Heart right ventricle (tissue), 16 donors: ENCODE results near the gene DNAH10. TPM values are rescaled to one million over a fixed set of nuclear protein-coding genes. Genes with fewer than 3 reads are reported as not detected.

Experiments used
- ATAC-seq, 8 donors: fragments of 200-7000 bp; cut with Tn5 transposase; one replicate each; pipeline ENCODE4 v1.9.1; 2020; ENCODE audit warnings: mild to moderate bottlenecking in 8 of 8, moderate library complexity in 8 of 8, moderate number of reproducible peaks in 1 of 8
- DNase-seq, 2 donors: peaks; one replicate each; pipeline ENCODE4 v3.0.0-alpha.2; 2020
- H3K27ac ChIP-seq, 10 donors: fragments of 200-600 bp; sonication (generic) in 2 of 10; one replicate each; pipeline versions ENCODE4 v1.5.0 to v1.8.0; 2020 to 2022; ENCODE audit warnings: mild to moderate bottlenecking in 3 of 10
- H3K27me3 ChIP-seq, 7 donors: fragments of 200-600 bp; one replicate each; pipeline ENCODE4 v1.8.0; 2021 to 2022; ENCODE audit warnings: mild to moderate bottlenecking in 2 of 7
- H3K36me3 ChIP-seq, 9 donors: fragments of 200-600 bp; sonication (generic) in 1 of 9; one replicate each; pipeline versions ENCODE4 v1.5.0 to v1.8.0; 2020 to 2022; ENCODE audit warnings: mild to moderate bottlenecking in 2 of 9
- H3K4me1 ChIP-seq, 9 donors: fragments of 200-600 bp; sonication (generic) in 1 of 9; one replicate each; pipeline versions ENCODE4 v1.5.0 to v1.8.0; 2020 to 2022; ENCODE audit warnings: mild to moderate bottlenecking in 4 of 9
- H3K4me3 ChIP-seq, 10 donors: fragments of 200-600 bp; sonication (generic) in 2 of 10; one replicate each; pipeline versions ENCODE4 v1.5.0 to v1.8.0; 2020 to 2022; ENCODE audit warnings: mild to moderate bottlenecking in 7 of 10, moderate library complexity in 2 of 10
- H3K9me3 ChIP-seq, 11 donors: fragments of 200-600 bp in 10 of 11; sonication (generic) in 2 of 11; one replicate each; pipeline versions ENCODE4 v1.5.0 to v1.8.0; 2013 to 2022; ENCODE audit warnings: mild to moderate bottlenecking in 2 of 11, control low read depth in 1 of 11, moderate library complexity in 1 of 11
- whole genome bisulfite sequencing, 2 donors: extraction: QIAGEN DNeasy Blood & Tissue Kit; methylation state at CpG; one replicate each; pipeline ENCODE4 v1.1.7; 2013; ENCODE audit warnings: inconsistent platforms in 1 of 2; 5-methylcytosine and 5-hydroxymethylcytosine counted together
- intact Hi-C, 10 donors: fragments of 100-400 bp; cut with DNase I; formaldehyde crosslinking; loops; one replicate each; pipeline versions ENCODE4 v1.11.1 to v1.14.2; 2022
- polyA plus RNA-seq, 2 donors: library from polyadenylated mRNA; stranded (reverse); fragments of 200-250 nt; gene quantifications; one replicate each; pipeline ENCODE4 v1.2.3, GENCODE V29; 2013
- total RNA-seq, 10 donors: library from RNA; stranded (reverse); fragmentation: NEBNext Ultra II Directional in 3 of 10; extraction: Animal tissue kit (Norgen Biotek cat#: 25700) in 3 of 10; gene quantifications; one replicate each; pipeline versions ENCODE4 v1.2.1 to v1.2.4, GENCODE V29; 2021 to 2023
- TF ChIP-seq, protein P1 (sequence below), 9 donors: fragments of 200-600 bp; sonication (generic) in 2 of 9; IDR thresholded peaks; one replicate each; pipeline versions ENCODE4 v1.5.0 to v1.8.0; 2021 to 2022; ENCODE audit warnings: antibody characterized with exemption in 9 of 9, mild to moderate bottlenecking in 5 of 9, moderate library complexity in 1 of 9
- donor health status: Arrhythmogenic right ventricular cardiomyopathy.
- donor health status: ischemic (EF 13 %, LVEDD 7.1; RV severe dilation, severe dysfunction).
- donor health status: healthy with polysubstance abuse.
- donor health status: DM: no; HTN: yes; CAD: no.
- donor health status: DM: no; HTN: no; CAD: no.
- donor health status: ischemic (EF 25% LVEDD 6.9; RV normal size, moderate dysfunction).
- donor health status: ischemic (EF 25% LVEDD 5.7; RV mildly dilated, moderate dysfunction).
- donor health status: healthy.
- donor health status: DM: yes; HTN: yes; CAD: no.
- donor health status: Ischemic cardiomyopathy.
- donor health status: ischemic (EF 35%, LVEDD 5.7; RV mildly dilated, moderate dysfunction).
- donor health status: nonischemic (EF 11% LVEDD 7.7; RV severe dilation, severe dysfunction).
- donor health status: DM: yes; HTN: yes; CAD: no.
- donor health status: PGD.
- donor health status: ischemic (EF 29% LVEDD 5.4; RV normal size, mild dysfunction).
- donor health status: nonischemic (EF 23%, LVEDD 6.1; RV moderate dilation, normal function).

The DNAH10 gene
- total and polyA plus RNA-seq, 12 donors = 0.05 to 0.60 (median 0.09) TPM; not detected in 3

DNA sequence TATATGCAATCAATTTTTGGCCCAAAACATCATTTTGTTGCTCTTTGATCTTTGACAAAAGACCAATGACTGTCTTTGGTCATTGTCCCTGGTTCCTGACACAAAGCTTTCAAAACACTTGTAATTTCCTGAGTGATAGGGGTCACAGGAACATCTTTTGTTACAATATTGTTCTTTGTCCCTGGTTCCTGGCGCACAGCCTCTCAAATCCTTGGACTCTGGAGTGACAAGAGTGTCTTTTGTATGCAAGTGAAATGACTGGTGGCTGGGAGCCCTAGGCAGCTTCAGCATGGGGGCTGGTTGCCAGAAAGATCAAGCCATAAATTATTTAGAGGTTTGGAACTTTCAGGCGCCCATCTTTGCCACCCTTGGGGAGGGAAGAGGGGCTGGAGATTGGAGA is 53.9 kb downstream of the DNAH10 start:
- H3K27me3 ChIP-seq = peaks cover 0 to 3% (median 0%) of the 10 kb centered on the region in 7 donors
- no peaks in the 10 kb centered on the region for H3K36me3 ChIP-seq
- intact Hi-C loops = no loop called here
- H3K27ac ChIP-seq = no peak overlapping the region
- TF ChIP-seq, protein P1, sequence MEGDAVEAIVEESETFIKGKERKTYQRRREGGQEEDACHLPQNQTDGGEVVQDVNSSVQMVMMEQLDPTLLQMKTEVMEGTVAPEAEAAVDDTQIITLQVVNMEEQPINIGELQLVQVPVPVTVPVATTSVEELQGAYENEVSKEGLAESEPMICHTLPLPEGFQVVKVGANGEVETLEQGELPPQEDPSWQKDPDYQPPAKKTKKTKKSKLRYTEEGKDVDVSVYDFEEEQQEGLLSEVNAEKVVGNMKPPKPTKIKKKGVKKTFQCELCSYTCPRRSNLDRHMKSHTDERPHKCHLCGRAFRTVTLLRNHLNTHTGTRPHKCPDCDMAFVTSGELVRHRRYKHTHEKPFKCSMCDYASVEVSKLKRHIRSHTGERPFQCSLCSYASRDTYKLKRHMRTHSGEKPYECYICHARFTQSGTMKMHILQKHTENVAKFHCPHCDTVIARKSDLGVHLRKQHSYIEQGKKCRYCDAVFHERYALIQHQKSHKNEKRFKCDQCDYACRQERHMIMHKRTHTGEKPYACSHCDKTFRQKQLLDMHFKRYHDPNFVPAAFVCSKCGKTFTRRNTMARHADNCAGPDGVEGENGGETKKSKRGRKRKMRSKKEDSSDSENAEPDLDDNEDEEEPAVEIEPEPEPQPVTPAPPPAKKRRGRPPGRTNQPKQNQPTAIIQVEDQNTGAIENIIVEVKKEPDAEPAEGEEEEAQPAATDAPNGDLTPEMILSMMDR (IDR thresholded peaks at IDR 0.05) = no peak
- no peak overlapping the region for H3K4me3 ChIP-seq
- H3K9me3 ChIP-seq = peaks cover 0 to 31% (median 10%) of the 10 kb centered on the region in 11 donors
- DNase-seq (no peak), ATAC-seq (no peak)
- no peaks in the 10 kb centered on the region for H3K4me1 ChIP-seq
- 57 to 65% methylated on average over 2 of the region's 2 CpGs for WGBS, 2 donors

GRCh38 chr12:123816896-123817537 is 54.9 kb downstream of the DNAH10 start:
- intact Hi-C loops = no loop called here
- TF ChIP-seq, protein P1 (IDR thresholded peaks at IDR 0.05) = no peak
- H3K27ac ChIP-seq = no peak overlapping the region
- H3K9me3 ChIP-seq = peaks cover 0 to 31% (median 10%) of the 10 kb centered on the region in 11 donors
- H3K27me3 ChIP-seq = peaks cover 0 to 7% (median 0%) of the 10 kb centered on the region in 7 donors
- DNase-seq = no peak
- no peak overlapping the region for H3K4me3 ChIP-seq
- WGBS, 2 donors = 92% methylated on average over 4 of the region's 4 CpGs
- no peaks in the 10 kb centered on the region for H3K36me3 ChIP-seq
- H3K4me1 ChIP-seq = no peaks in the 10 kb centered on the region
- no peak for ATAC-seq

DNA sequence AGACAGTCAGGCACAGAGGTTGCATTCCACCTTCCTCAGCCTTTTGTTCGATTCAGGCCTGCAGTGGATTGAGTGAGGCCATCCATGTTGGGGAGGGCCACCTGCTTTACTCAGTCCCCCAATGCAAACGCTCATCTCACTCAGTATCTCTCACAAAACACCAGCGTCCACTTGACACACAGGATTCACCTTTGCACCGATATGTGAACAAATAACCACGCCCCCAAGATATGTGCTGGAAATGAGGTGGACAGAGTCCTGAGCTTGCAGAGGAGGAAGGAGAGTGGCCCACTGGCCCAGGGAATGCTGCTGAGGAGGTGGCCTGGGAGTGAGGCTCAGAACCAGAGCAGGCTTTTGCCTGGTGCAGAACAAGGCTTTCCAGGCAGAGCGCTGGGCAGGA is 60.7 kb downstream of the DNAH10 start:
- TF ChIP-seq, protein P1 (IDR thresholded peaks at IDR 0.05) = no peak
- intact Hi-C loops = no loop called here
- H3K36me3 ChIP-seq = no peaks in the 10 kb centered on the region
- peaks cover 0 to 18% (median 0%) of the 10 kb centered on the region in 7 donors for H3K27me3 ChIP-seq
- WGBS, 2 donors = 76 to 85% methylated on average over 6 of the region's 6 CpGs
- no peak for ATAC-seq
- H3K9me3 ChIP-seq = peaks cover 0 to 16% (median 3%) of the 10 kb centered on the region in 11 donors
- no peak overlapping the region for H3K4me3 ChIP-seq
- no peaks in the 10 kb centered on the region for H3K4me1 ChIP-seq
- H3K27ac ChIP-seq = no peak overlapping the region
- DNase-seq = no peak

DNA sequence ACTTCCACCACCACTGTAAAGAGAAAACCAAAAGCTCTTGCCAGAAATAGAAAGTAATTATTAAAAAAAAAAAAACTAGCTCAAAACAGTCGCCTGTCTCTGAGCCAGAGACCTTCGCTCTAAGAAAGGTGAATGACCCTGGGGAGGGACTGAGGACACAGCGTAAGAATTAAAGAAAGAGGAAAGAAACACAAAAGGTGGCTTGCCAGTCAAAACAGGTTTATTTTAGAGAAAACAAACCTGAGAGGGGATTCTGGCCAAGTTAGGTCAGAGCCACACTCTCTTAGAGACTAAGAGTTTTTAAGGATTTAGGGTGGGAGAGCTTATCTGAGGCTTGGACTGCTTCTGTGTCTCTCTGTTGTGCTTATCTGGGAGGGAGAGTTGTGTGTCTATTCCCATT is 66.0 kb downstream of the DNAH10 start:
- H3K27ac ChIP-seq = no peak overlapping the region
- intact Hi-C loops = no loop called here
- TF ChIP-seq, protein P1 (IDR thresholded peaks at IDR 0.05) = no peak
- H3K27me3 ChIP-seq = peaks cover 0 to 2% (median 0%) of the 10 kb centered on the region in 7 donors
- 50 to 72% methylated on average over 3 of the region's 3 CpGs for WGBS, 2 donors
- ATAC-seq (no peak), DNase-seq (no peak)
- H3K36me3 ChIP-seq = no peaks in the 10 kb centered on the region
- H3K9me3 ChIP-seq = peaks cover 0 to 30% (median 9%) of the 10 kb centered on the region in 11 donors
- no peak overlapping the region for H3K4me3 ChIP-seq
- no peaks in the 10 kb centered on the region for H3K4me1 ChIP-seq
